PC-3 (cell line): ENCODE measurements around the gene PKNOX2.

ENCODE experiments used
- CTCF ChIP-seq: fragments of 300-600 bp; sonication (generic); conservative IDR thresholded peaks from 2 replicates; pipeline ENCODE4 v1.5.1; 2017; ENCODE audit warnings: antibody characterized with exemption, low read depth, mild to moderate bottlenecking, low read length
- EZH2 ChIP-seq: fragments of 300-600 bp; sonication (generic); IDR thresholded peaks from one replicate; pipeline ENCODE4 v1.6.1; 2017; ENCODE audit warnings: antibody characterized with exemption, mild to moderate bottlenecking, low read length; ENCODE audit not compliant: unreplicated experiment
- EZH2phosphoT487 ChIP-seq: fragments of 300-600 bp; sonication (generic); IDR thresholded peaks from 2 replicates; pipeline ENCODE4 v1.6.1; 2018; ENCODE audit warnings: mild to moderate bottlenecking, antibody characterized with exemption, low read length, borderline replicate concordance

GRCh38 chr11:125394296-125394695, 229.7 kb downstream of the PKNOX2 start:
- TF ChIP-seq EZH2phosphoT487 (no peak), CTCF (no peak), EZH2 (no peak)
